Measurements from ENCODE around the gene CALN1. TPM values are rescaled to one million over a fixed set of nuclear protein-coding genes. Genes with fewer than 3 reads are reported as not detected.

The CALN1 gene
- total and polyA plus RNA-seq, 4 donors, result 0.14 to 0.84 (median 0.24) TPM

DNA sequence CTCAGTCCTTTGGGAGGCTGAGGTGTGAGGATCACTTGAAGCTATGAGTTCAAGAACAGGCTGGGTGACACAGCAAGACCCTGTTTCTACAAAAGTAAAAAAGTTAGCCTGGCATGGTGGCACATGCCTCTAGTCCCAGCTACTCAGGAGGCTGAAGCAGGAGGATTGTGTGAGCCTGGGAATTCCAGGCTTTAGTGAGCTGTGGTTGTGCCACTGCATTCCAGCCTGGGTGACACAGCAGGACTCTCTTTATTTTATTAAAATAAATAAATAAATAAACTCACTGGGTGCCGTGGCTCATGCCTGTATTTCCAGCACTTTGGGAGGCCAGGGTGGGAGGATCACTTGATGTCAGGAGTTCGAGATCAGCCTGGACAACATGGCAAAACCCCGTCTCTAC is 607.9 kb downstream of the CALN1 start:
- TF ChIP-seq, protein P1, sequence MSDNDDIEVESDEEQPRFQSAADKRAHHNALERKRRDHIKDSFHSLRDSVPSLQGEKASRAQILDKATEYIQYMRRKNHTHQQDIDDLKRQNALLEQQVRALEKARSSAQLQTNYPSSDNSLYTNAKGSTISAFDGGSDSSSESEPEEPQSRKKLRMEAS (IDR thresholded peaks at IDR 0.05), result no peak
- TF ChIP-seq TAF1 (conservative IDR thresholded peaks at IDR 0.05), result no peak
- no peak for TF ChIP-seq GABPA (IDR thresholded peaks at IDR 0.05 in 1 of 2, conservative IDR thresholded peaks at IDR 0.05 in 1 of 2)
- TF ChIP-seq, protein P2, sequence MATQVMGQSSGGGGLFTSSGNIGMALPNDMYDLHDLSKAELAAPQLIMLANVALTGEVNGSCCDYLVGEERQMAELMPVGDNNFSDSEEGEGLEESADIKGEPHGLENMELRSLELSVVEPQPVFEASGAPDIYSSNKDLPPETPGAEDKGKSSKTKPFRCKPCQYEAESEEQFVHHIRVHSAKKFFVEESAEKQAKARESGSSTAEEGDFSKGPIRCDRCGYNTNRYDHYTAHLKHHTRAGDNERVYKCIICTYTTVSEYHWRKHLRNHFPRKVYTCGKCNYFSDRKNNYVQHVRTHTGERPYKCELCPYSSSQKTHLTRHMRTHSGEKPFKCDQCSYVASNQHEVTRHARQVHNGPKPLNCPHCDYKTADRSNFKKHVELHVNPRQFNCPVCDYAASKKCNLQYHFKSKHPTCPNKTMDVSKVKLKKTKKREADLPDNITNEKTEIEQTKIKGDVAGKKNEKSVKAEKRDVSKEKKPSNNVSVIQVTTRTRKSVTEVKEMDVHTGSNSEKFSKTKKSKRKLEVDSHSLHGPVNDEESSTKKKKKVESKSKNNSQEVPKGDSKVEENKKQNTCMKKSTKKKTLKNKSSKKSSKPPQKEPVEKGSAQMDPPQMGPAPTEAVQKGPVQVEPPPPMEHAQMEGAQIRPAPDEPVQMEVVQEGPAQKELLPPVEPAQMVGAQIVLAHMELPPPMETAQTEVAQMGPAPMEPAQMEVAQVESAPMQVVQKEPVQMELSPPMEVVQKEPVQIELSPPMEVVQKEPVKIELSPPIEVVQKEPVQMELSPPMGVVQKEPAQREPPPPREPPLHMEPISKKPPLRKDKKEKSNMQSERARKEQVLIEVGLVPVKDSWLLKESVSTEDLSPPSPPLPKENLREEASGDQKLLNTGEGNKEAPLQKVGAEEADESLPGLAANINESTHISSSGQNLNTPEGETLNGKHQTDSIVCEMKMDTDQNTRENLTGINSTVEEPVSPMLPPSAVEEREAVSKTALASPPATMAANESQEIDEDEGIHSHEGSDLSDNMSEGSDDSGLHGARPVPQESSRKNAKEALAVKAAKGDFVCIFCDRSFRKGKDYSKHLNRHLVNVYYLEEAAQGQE (IDR thresholded peaks at IDR 0.05), result no peak
- TF ChIP-seq, protein P3, sequence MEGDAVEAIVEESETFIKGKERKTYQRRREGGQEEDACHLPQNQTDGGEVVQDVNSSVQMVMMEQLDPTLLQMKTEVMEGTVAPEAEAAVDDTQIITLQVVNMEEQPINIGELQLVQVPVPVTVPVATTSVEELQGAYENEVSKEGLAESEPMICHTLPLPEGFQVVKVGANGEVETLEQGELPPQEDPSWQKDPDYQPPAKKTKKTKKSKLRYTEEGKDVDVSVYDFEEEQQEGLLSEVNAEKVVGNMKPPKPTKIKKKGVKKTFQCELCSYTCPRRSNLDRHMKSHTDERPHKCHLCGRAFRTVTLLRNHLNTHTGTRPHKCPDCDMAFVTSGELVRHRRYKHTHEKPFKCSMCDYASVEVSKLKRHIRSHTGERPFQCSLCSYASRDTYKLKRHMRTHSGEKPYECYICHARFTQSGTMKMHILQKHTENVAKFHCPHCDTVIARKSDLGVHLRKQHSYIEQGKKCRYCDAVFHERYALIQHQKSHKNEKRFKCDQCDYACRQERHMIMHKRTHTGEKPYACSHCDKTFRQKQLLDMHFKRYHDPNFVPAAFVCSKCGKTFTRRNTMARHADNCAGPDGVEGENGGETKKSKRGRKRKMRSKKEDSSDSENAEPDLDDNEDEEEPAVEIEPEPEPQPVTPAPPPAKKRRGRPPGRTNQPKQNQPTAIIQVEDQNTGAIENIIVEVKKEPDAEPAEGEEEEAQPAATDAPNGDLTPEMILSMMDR (IDR thresholded peaks at IDR 0.05; ENCODE audit: low read depth, low read length, missing input control), result no peak
- no peak for TF ChIP-seq SP1 (IDR thresholded peaks at IDR 0.05)
- TF ChIP-seq, protein P4, sequence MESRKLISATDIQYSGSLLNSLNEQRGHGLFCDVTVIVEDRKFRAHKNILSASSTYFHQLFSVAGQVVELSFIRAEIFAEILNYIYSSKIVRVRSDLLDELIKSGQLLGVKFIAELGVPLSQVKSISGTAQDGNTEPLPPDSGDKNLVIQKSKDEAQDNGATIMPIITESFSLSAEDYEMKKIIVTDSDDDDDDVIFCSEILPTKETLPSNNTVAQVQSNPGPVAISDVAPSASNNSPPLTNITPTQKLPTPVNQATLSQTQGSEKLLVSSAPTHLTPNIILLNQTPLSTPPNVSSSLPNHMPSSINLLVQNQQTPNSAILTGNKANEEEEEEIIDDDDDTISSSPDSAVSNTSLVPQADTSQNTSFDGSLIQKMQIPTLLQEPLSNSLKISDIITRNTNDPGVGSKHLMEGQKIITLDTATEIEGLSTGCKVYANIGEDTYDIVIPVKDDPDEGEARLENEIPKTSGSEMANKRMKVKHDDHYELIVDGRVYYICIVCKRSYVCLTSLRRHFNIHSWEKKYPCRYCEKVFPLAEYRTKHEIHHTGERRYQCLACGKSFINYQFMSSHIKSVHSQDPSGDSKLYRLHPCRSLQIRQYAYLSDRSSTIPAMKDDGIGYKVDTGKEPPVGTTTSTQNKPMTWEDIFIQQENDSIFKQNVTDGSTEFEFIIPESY (IDR thresholded peaks at IDR 0.05), result no peak
- no peak for TF ChIP-seq HNF4G (IDR thresholded peaks at IDR 0.05)
- no peak for TF ChIP-seq FOXA2 (IDR thresholded peaks at IDR 0.05)
- no peak for TF ChIP-seq FOXA1 (IDR thresholded peaks at IDR 0.05)
- no peak for TF ChIP-seq RAD21 (IDR thresholded peaks at IDR 0.05)
- TF ChIP-seq HNF4A (conservative IDR thresholded peaks at IDR 0.05), result no peak
- no peak for TF ChIP-seq EGR1 (IDR thresholded peaks at IDR 0.05; ENCODE audit: low read depth in 2 of 2)
- peaks cover 3 to 6% (median 5%) of the 10 kb centered on the region in 4 donors for H3K9me3 ChIP-seq (ENCODE audit: control insufficient read depth in 4 of 4, low read length in 3 of 4)
- no peak overlapping the region for H3K9ac ChIP-seq (ENCODE audit: low read depth in 1 of 2, low read length in 2 of 2)
- WGBS, result 76% methylated on average over 3 of the region's 3 CpGs
- no peaks in the 10 kb centered on the region for H3K27me3 ChIP-seq (ENCODE audit: control insufficient read depth in 4 of 4, insufficient read depth in 4 of 4, low read length in 3 of 4)
- no peaks in the 10 kb centered on the region for H3K4me1 ChIP-seq (ENCODE audit: control insufficient read depth in 4 of 4, insufficient read depth in 4 of 4, low read length in 3 of 4)
- no peak overlapping the region for H3K27ac ChIP-seq (ENCODE audit: low read depth in 1 of 2, low read length in 2 of 2)
- DNase-seq (ENCODE audit: low spot score), result no peak
- H3K4me3 ChIP-seq (ENCODE audit: low read depth in 1 of 3, low read length in 3 of 3), result no peak overlapping the region
- H3K36me3 ChIP-seq (ENCODE audit: control insufficient read depth in 4 of 4, insufficient read depth in 3 of 4, low read depth in 1 of 4, low read length in 3 of 4), result no peaks in the 10 kb centered on the region

DNA sequence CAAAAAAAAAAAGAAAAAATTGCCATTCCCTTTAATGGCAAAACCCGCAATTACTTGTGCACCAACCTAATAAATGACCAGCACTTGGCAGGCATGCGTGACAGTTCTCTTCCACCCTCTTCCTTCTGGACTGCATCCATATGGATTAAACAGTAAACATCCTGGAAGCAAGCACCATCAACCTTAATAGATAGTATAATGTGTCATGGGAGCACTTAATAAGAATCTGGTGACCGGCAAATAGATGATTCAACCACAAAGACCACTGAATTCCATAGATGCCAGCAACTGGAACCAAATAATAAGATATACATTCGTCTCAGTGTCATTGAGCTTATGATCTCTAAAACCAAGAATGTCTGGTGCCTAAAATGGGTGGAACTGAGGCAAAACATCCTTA is 610.2 kb downstream of the CALN1 start:
- Histone ChIP-seq H3K9me3 (ENCODE audit: control insufficient read depth in 4 of 4, low read length in 3 of 4) (peaks cover 3 to 5% (median 4%) of the 10 kb centered on the region in 4 donors), H3K4me3 (ENCODE audit: low read depth in 1 of 3, low read length in 3 of 3) (no peak overlapping the region), H3K27ac (ENCODE audit: low read depth in 1 of 2, low read length in 2 of 2) (no peak overlapping the region), H3K27me3 (ENCODE audit: control insufficient read depth in 4 of 4, insufficient read depth in 4 of 4, low read length in 3 of 4) (no peaks in the 10 kb centered on the region), H3K9ac (ENCODE audit: low read depth in 1 of 2, low read length in 2 of 2) (no peak overlapping the region), H3K4me1 (ENCODE audit: control insufficient read depth in 4 of 4, insufficient read depth in 4 of 4, low read length in 3 of 4) (no peaks in the 10 kb centered on the region), H3K36me3 (ENCODE audit: control insufficient read depth in 4 of 4, insufficient read depth in 3 of 4, low read depth in 1 of 4, low read length in 3 of 4) (no peaks in the 10 kb centered on the region)
- no peak for DNase-seq (ENCODE audit: low spot score)
- no peak for TF ChIP-seq TAF1 (conservative IDR thresholded peaks at IDR 0.05)
- no peak for TF ChIP-seq NR2F2 (IDR thresholded peaks at IDR 0.05)
- no peak for TF ChIP-seq HNF4A (conservative IDR thresholded peaks at IDR 0.05)
- no peak for TF ChIP-seq RXRA (IDR thresholded peaks at IDR 0.05)
- TF ChIP-seq HNF4G (IDR thresholded peaks at IDR 0.05), result no peak
- TF ChIP-seq, protein P1 (IDR thresholded peaks at IDR 0.05), result no peak
- TF ChIP-seq RAD21 (IDR thresholded peaks at IDR 0.05), result no peak
- no peak for TF ChIP-seq FOXA1 (IDR thresholded peaks at IDR 0.05)
- TF ChIP-seq YY1 (IDR thresholded peaks at IDR 0.05), result no peak
- no peak for TF ChIP-seq FOXA2 (IDR thresholded peaks at IDR 0.05)
- no peak for TF ChIP-seq JUND (IDR thresholded peaks at IDR 0.05)
- TF ChIP-seq, protein P5, sequence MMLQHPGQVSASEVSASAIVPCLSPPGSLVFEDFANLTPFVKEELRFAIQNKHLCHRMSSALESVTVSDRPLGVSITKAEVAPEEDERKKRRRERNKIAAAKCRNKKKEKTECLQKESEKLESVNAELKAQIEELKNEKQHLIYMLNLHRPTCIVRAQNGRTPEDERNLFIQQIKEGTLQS (IDR thresholded peaks at IDR 0.05), result no peak
- TF ChIP-seq, protein P3 (IDR thresholded peaks at IDR 0.05; ENCODE audit: low read depth, low read length, missing input control), result no peak
- TF ChIP-seq EGR1 (IDR thresholded peaks at IDR 0.05; ENCODE audit: low read depth in 2 of 2), result no peak
- no peak for TF ChIP-seq GABPA (IDR thresholded peaks at IDR 0.05 in 1 of 2, conservative IDR thresholded peaks at IDR 0.05 in 1 of 2)
- 78% methylated on average over 4 of the region's 4 CpGs for WGBS

All from liver (tissue), 9 donors.